Measurements from ENCODE around the gene PGA3. TPM values are rescaled to one million over a fixed set of nuclear protein-coding genes. Genes with fewer than 3 reads are reported as not detected.

Gene PGA3
- total and polyA plus RNA-seq, 7 donors = 0.29 to 1.1 (median 0.97) TPM; not detected in 3

GRCh38 chr11:61157743-61158142, 45.6 kb upstream of the PGA3 start:
- ATAC-seq = no peak
- Histone ChIP-seq H3K27me3 (ENCODE audit: insufficient read depth in 3 of 3, low read length in 2 of 3) (no peaks in the 10 kb centered on the region), H3K4me1 (peaks cover 44% of the 10 kb centered on the region), H3K9me3 (peaks cover 4% of the 10 kb centered on the region), H3K36me3 (ENCODE audit: insufficient read depth in 1 of 2, low read depth in 1 of 2) (no peaks in the 10 kb centered on the region), H3K27ac (peak overlapping the region; percentile 98), H3K4me3 (no peak overlapping the region)
- WGBS, 3 donors = 53 to 60% (median 59%) methylated on average over 3 of the region's 3 CpGs
- no peak for TF ChIP-seq CTCF (IDR thresholded peaks at IDR 0.05)
- DNase-seq = no peak
- intact Hi-C loops (cut with DNase I) = no loop called here

- no peak for TF ChIP-seq CTCF (IDR thresholded peaks at IDR 0.05)
- Histone ChIP-seq H3K4me1 (peaks cover 35% of the 10 kb centered on the region), H3K9me3 (peaks cover 4% of the 10 kb centered on the region), H3K27me3 (ENCODE audit: insufficient read depth in 3 of 3, low read length in 2 of 3) (no peaks in the 10 kb centered on the region), H3K27ac (peak overlapping the region; percentile 98), H3K36me3 (ENCODE audit: insufficient read depth in 1 of 2, low read depth in 1 of 2) (no peaks in the 10 kb centered on the region), H3K4me3 (no peak overlapping the region)
- 13 to 14% (median 14%) methylated on average over 3 of the region's 3 CpGs for WGBS, 3 donors
- DNase-seq (no peak), ATAC-seq (no peak)
- intact Hi-C loops (cut with DNase I) = no loop called here
Measured at GRCh38 chr11:61158691-61159381, 44.5 kb upstream of the PGA3 start.

- Histone ChIP-seq H3K36me3 (ENCODE audit: insufficient read depth in 1 of 2, low read depth in 1 of 2) (no peaks in the 10 kb centered on the region), H3K4me1 (peaks cover 35% of the 10 kb centered on the region), H3K27me3 (ENCODE audit: insufficient read depth in 3 of 3, low read length in 2 of 3) (no peaks in the 10 kb centered on the region), H3K9me3 (no peaks in the 10 kb centered on the region), H3K4me3 (peak overlapping the region; percentile 90), H3K27ac (peak overlapping the region; percentile 98)
- intact Hi-C loops (cut with DNase I) = loop anchor here in 1 of 2 donors (10.0 kb wide), 1 partner anchor 316 kb away; the partner anchor contains the start of gene CCDC86
- 10 to 17% (median 11%) methylated on average over 20 to 25 of the region's 25 CpGs for WGBS, 3 donors
- DNase-seq (no peak), ATAC-seq (no peak)
- TF ChIP-seq CTCF (IDR thresholded peaks at IDR 0.05) = no peak
Measured at GRCh38 chr11:61160487-61161189, 42.7 kb upstream of the PGA3 start.

- Histone ChIP-seq H3K27ac (peak within 1 kb of the TSS; percentile 98), H3K4me3 (peak within 1 kb of the TSS; percentile 90), H3K9me3 (no peaks in the 10 kb centered on the region), H3K36me3 (ENCODE audit: insufficient read depth in 1 of 2, low read depth in 1 of 2) (no peaks in the 10 kb centered on the region), H3K4me1 (peaks cover 35% of the 10 kb centered on the region), H3K27me3 (ENCODE audit: insufficient read depth in 3 of 3, low read length in 2 of 3) (no peaks in the 10 kb centered on the region)
- 0 to 1% (median 0%) methylated on average over 49 to 76 of the region's 85 CpGs for WGBS, 3 donors
- intact Hi-C loops (cut with DNase I) = loop anchor here in 1 of 2 donors (10.0 kb wide), 1 partner anchor 317 kb away; the partner anchor contains the start of gene CCDC86
- ATAC-seq (peak; percentile 97 to 98 (median 97)), DNase-seq (peak; percentile 88 to 94)
- peak; percentile 24 for TF ChIP-seq CTCF (IDR thresholded peaks at IDR 0.05)
Measured at GRCh38 chr11:61161190-61162091, 41.9 kb upstream of the PGA3 start, which contains the start of gene VPS37C. TSS of gene VPS37C (minus strand) at chr11:61161426. CDS start at chr11:61138829, 22,597 bp downstream.

Data from psoas muscle (tissue), 8 donors.